ENCODE results near the gene MYO7A.

Gene MYO7A

GRCh38 chr11:77197626-77198320, 69.7 kb downstream of the MYO7A start:
- Histone ChIP-seq H3K79me2 (no peaks in the 10 kb centered on the region), H3K27ac (no peak overlapping the region), H3K27me3 (ENCODE audit: control insufficient read depth, insufficient read depth, low read length) (no peaks in the 10 kb centered on the region), H3K4me2 (ENCODE audit: low read length) (no peak overlapping the region), H3K36me3 (ENCODE audit: control insufficient read depth, insufficient read depth, low read length) (no peaks in the 10 kb centered on the region), H3K9me3 (ENCODE audit: control insufficient read depth, low read length) (no peaks in the 10 kb centered on the region), H2AFZ (no peak overlapping the region), H3K4me3 (ENCODE audit: low read depth, low read length) (no peak overlapping the region), H3K9ac (no peak overlapping the region), H3K4me1 (no peaks in the 10 kb centered on the region)
- no peak for TF ChIP-seq CTCF (IDR thresholded peaks at IDR 0.05)

GRCh38 chr11:77198440-77198849, 70.4 kb downstream of the MYO7A start:
- Histone ChIP-seq H3K4me3 (ENCODE audit: low read depth, low read length) (no peak overlapping the region), H3K27ac (no peak overlapping the region), H2AFZ (no peak overlapping the region), H3K9ac (no peak overlapping the region), H3K9me3 (ENCODE audit: control insufficient read depth, low read length) (no peaks in the 10 kb centered on the region), H3K27me3 (ENCODE audit: control insufficient read depth, insufficient read depth, low read length) (no peaks in the 10 kb centered on the region), H3K36me3 (ENCODE audit: control insufficient read depth, insufficient read depth, low read length) (no peaks in the 10 kb centered on the region), H3K79me2 (no peaks in the 10 kb centered on the region), H3K4me1 (no peaks in the 10 kb centered on the region), H3K4me2 (ENCODE audit: low read length) (no peak overlapping the region)
- no peak for TF ChIP-seq CTCF (IDR thresholded peaks at IDR 0.05)

GRCh38 chr11:77199137-77199745, 71.2 kb downstream of the MYO7A start:
- Histone ChIP-seq H3K27me3 (ENCODE audit: control insufficient read depth, insufficient read depth, low read length) (no peaks in the 10 kb centered on the region), H3K9me3 (ENCODE audit: control insufficient read depth, low read length) (no peaks in the 10 kb centered on the region), H3K36me3 (ENCODE audit: control insufficient read depth, insufficient read depth, low read length) (no peaks in the 10 kb centered on the region), H3K27ac (no peak overlapping the region), H3K9ac (no peak overlapping the region), H3K4me1 (no peaks in the 10 kb centered on the region), H3K4me2 (ENCODE audit: low read length) (no peak overlapping the region), H3K79me2 (no peaks in the 10 kb centered on the region), H2AFZ (no peak overlapping the region), H3K4me3 (ENCODE audit: low read depth, low read length) (no peak overlapping the region)
- TF ChIP-seq CTCF (IDR thresholded peaks at IDR 0.05) = no peak

- H3K27me3 ChIP-seq (ENCODE audit: control insufficient read depth, insufficient read depth, low read length) = no peaks in the 10 kb centered on the region
- no peak overlapping the region for H3K4me2 ChIP-seq (ENCODE audit: low read length)
- H3K4me3 ChIP-seq (ENCODE audit: low read depth, low read length) = no peak overlapping the region
- H3K36me3 ChIP-seq (ENCODE audit: control insufficient read depth, insufficient read depth, low read length) = no peaks in the 10 kb centered on the region
- H3K9me3 ChIP-seq (ENCODE audit: control insufficient read depth, low read length) = no peaks in the 10 kb centered on the region
- no peak for TF ChIP-seq CTCF (IDR thresholded peaks at IDR 0.05)
- no peak overlapping the region for H3K27ac ChIP-seq
- H3K4me1 ChIP-seq = no peaks in the 10 kb centered on the region
- H2AFZ ChIP-seq = no peak overlapping the region
- H3K9ac ChIP-seq = no peak overlapping the region
- H3K79me2 ChIP-seq = no peaks in the 10 kb centered on the region
These were observed 72.6 kb downstream of the MYO7A start for GRCh38 chr11:77200351-77201268.

Measured in parathyroid adenoma (tissue), 2 donors.